ENCODE results near the gene ASTN2. TPM values are rescaled to one million over a fixed set of nuclear protein-coding genes. Genes with fewer than 3 reads are reported as not detected.

Gene ASTN2
- total and polyA plus RNA-seq, 2 experiments from 2014 or later: 7.0 to 24.6 TPM

DNA sequence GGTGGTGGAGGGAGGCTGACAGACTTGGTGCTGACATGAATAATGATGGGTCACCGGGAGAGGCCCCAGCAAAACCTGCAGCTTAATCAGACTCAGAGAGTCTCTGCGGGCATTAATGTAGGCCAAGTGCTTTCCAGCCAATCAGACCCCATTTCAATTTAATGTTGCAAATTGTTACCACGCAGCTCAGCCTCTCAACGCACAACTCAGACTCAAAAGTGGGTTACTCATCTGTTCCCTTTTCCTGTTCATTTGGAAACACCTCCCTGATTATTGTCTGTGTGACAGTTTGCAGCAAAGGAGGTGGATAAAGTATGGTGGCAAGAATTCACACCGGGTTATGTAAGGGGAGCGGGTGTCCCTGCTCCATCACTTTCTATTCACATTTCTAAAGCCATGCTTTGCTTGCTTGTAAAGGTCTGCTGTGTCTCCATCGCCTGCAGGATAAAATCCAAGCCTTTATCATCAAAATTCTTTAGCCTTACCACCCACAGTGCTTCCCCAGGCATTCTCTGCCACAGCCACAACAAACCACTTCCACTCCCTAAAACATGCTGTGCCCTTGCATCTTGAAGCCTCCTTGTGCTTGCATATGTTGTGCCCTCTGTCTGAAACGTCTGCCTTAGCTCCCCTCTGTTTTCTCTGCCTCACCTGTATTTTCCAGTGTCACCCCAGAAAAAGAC, 156.5 kb downstream of the ASTN2 start (continued):
- TF ChIP-seq NANOG (IDR thresholded peaks at IDR 0.05; ENCODE audit: borderline replicate concordance) (no peak), CREB1 (CRISPR knock-in tag; IDR thresholded peaks at IDR 0.05; ENCODE audit: low read depth) (no peak), POLR2AphosphoS5 (IDR thresholded peaks at IDR 0.05; ENCODE audit: low read depth) (no peak), EZH2phosphoT487 (IDR thresholded peaks at IDR 0.05; ENCODE audit: unreplicated experiment) (no peak)
- TF ChIP-seq, protein P1, sequence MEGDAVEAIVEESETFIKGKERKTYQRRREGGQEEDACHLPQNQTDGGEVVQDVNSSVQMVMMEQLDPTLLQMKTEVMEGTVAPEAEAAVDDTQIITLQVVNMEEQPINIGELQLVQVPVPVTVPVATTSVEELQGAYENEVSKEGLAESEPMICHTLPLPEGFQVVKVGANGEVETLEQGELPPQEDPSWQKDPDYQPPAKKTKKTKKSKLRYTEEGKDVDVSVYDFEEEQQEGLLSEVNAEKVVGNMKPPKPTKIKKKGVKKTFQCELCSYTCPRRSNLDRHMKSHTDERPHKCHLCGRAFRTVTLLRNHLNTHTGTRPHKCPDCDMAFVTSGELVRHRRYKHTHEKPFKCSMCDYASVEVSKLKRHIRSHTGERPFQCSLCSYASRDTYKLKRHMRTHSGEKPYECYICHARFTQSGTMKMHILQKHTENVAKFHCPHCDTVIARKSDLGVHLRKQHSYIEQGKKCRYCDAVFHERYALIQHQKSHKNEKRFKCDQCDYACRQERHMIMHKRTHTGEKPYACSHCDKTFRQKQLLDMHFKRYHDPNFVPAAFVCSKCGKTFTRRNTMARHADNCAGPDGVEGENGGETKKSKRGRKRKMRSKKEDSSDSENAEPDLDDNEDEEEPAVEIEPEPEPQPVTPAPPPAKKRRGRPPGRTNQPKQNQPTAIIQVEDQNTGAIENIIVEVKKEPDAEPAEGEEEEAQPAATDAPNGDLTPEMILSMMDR (conservative IDR thresholded peaks at IDR 0.05; ENCODE audit: low read depth in 2 of 2): no peak

GRCh38 chr9:117253261-117253660, 161.6 kb downstream of the ASTN2 start:
- Mint-ChIP-seq H3K9me3 (no peaks in the 10 kb centered on the region), H3K36me3 (ENCODE audit: low read depth) (no peaks in the 10 kb centered on the region), H3K27ac (no peak overlapping the region), H3K27me3 (ENCODE audit: insufficient read depth, low read depth, poor library complexity) (peaks cover 1% of the 10 kb centered on the region), H3K4me3 (no peak overlapping the region), H3K4me1 (peaks cover under 1% of the 10 kb centered on the region; the same call in 2 of the 3 replicates)
- Histone ChIP-seq H3K4me2 (no peak overlapping the region), H3K36me3 (ENCODE audit: insufficient read depth) (no peaks in the 10 kb centered on the region), H3K9me2 (ENCODE audit: insufficient read depth) (no peaks in the 10 kb centered on the region; the same call in 1 of the 2 replicates), H2AFZ (no peak overlapping the region), H3K27ac (ENCODE audit: low read depth) (no peak overlapping the region), H4K20me1 (replicated peaks; ENCODE audit: insufficient read depth) (no peaks in the 10 kb centered on the region; the same call in 1 of the 2 replicates), H3K79me2 (replicated peaks; ENCODE audit: insufficient read depth) (no peaks in the 10 kb centered on the region), H3K4me1 (ENCODE audit: insufficient read depth) (peaks cover 2% of the 10 kb centered on the region), H3K27me3 (ENCODE audit: insufficient read depth) (no peaks in the 10 kb centered on the region), H3F3A (replicated peaks; ENCODE audit: low read depth) (no peaks in the 10 kb centered on the region), H3K4me3 (no peak overlapping the region)
- TF ChIP-seq EZH2phosphoT487 (IDR thresholded peaks at IDR 0.05; ENCODE audit: unreplicated experiment) (no peak), CREB1 (CRISPR knock-in tag; IDR thresholded peaks at IDR 0.05; ENCODE audit: low read depth) (no peak), POLR2AphosphoS5 (IDR thresholded peaks at IDR 0.05; ENCODE audit: low read depth) (no peak)
- TF ChIP-seq, protein P1 (conservative IDR thresholded peaks at IDR 0.05; ENCODE audit: low read depth in 2 of 2): no peak
- TF ChIP-seq, protein P2, sequence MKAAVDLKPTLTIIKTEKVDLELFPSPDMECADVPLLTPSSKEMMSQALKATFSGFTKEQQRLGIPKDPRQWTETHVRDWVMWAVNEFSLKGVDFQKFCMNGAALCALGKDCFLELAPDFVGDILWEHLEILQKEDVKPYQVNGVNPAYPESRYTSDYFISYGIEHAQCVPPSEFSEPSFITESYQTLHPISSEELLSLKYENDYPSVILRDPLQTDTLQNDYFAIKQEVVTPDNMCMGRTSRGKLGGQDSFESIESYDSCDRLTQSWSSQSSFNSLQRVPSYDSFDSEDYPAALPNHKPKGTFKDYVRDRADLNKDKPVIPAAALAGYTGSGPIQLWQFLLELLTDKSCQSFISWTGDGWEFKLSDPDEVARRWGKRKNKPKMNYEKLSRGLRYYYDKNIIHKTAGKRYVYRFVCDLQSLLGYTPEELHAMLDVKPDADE (IDR thresholded peaks at IDR 0.05): no peak
- ATAC-seq (no peak), DNase-seq (ENCODE audit: low spot score) (no peak)

Data from GM23338 (cell line).